ENCODE measurements around the gene P3H4. TPM values are rescaled to one million over a fixed set of nuclear protein-coding genes. Genes with fewer than 3 reads are reported as not detected.
"Not testable (repeated sequence)": the region's sequence is repeated elsewhere in the genome, so short reads cannot be mapped to it uniquely, and the experiment has no call there.

The P3H4 gene, protein sequence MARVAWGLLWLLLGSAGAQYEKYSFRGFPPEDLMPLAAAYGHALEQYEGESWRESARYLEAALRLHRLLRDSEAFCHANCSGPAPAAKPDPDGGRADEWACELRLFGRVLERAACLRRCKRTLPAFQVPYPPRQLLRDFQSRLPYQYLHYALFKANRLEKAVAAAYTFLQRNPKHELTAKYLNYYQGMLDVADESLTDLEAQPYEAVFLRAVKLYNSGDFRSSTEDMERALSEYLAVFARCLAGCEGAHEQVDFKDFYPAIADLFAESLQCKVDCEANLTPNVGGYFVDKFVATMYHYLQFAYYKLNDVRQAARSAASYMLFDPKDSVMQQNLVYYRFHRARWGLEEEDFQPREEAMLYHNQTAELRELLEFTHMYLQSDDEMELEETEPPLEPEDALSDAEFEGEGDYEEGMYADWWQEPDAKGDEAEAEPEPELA
- total RNA-seq (2014; rRNA removed) (29.6 and 35.1 TPM in 2 replicates), Bru-seq, nascent RNA (percentile 68 among the genes with signal in this experiment), BruChase-seq, experiment 1, labeled RNA remaining after a 6-hour chase (percentile 77 among the genes with signal in this experiment), BruChase-seq, experiment 2, labeled RNA remaining after a 2-hour chase (percentile 75 among the genes with signal in this experiment)
- long read RNA-seq, transcript P3H4-202 (8 exons, 2,601 nt): major isoform, 64 of 133 reads
- long read RNA-seq, partial matches to known transcripts: 36 of 133 reads
- long read RNA-seq, other reads (novel, unspliced or antisense): 29 of 133 reads

DNA sequence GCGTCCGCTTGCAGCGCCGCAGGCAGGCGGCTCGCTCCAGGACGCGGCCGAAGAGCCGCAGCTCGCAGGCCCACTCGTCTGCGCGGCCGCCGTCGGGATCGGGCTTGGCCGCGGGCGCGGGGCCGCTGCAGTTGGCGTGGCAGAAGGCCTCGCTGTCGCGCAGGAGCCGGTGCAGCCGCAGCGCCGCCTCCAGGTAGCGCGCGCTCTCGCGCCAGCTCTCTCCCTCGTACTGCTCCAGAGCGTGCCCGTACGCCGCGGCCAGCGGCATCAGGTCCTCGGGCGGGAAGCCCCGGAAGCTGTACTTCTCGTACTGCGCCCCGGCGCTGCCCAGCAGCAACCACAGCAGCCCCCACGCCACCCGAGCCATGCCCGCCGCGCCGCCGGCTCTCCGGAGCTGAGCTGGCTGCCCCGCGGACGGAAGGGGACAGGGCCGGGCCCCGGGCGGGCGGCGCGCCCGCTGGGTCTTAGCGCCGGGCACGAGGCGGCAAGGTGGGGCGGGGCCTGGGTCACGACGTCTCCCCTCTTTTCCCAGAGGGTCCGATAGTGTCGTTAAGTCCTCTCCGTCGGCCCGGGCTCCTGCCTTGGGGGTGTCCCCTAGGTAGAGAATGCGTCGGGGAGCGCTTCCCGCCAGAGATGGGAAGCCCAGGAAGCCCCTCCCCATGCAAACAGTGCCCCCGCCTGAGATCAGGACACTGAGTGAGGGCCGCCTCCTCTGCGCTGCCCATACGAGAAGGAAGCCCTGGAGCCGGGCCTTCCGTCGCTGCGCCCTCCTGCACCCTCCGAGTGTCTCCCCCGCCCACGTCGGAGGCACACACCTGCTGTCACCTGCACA is at the start of gene P3H4:
P3H4 (minus strand) TSS at position 401 of the 832 bp plus-strand sequence; CDS start at position 367, 34 bp downstream.
- no TSS peak for BruUV-seq (replicated peaks)
- ATAC-seq (peak; percentile 72), DNase-seq (peak; percentile 70)
- no peak for TF ChIP-seq EZH2phosphoT487 (IDR thresholded peaks at IDR 0.05; ENCODE audit: borderline replicate concordance, low read length)
- TF ChIP-seq, protein P1, sequence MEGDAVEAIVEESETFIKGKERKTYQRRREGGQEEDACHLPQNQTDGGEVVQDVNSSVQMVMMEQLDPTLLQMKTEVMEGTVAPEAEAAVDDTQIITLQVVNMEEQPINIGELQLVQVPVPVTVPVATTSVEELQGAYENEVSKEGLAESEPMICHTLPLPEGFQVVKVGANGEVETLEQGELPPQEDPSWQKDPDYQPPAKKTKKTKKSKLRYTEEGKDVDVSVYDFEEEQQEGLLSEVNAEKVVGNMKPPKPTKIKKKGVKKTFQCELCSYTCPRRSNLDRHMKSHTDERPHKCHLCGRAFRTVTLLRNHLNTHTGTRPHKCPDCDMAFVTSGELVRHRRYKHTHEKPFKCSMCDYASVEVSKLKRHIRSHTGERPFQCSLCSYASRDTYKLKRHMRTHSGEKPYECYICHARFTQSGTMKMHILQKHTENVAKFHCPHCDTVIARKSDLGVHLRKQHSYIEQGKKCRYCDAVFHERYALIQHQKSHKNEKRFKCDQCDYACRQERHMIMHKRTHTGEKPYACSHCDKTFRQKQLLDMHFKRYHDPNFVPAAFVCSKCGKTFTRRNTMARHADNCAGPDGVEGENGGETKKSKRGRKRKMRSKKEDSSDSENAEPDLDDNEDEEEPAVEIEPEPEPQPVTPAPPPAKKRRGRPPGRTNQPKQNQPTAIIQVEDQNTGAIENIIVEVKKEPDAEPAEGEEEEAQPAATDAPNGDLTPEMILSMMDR (conservative IDR thresholded peaks at IDR 0.05; ENCODE audit: low read depth, low read length): peak; percentile 52
- Histone ChIP-seq H3F3A (ENCODE audit: low read length, unreplicated experiment) (no peaks in the 10 kb centered on the region), H3K27ac (ENCODE audit: low read length) (peak within 1 kb of the TSS; percentile 65), H3K9ac (ENCODE audit: low read length) (peak within 1 kb of the TSS; percentile 83), H2AFZ (ENCODE audit: low read length) (peak within 1 kb of the TSS; percentile 88), H3K4me2 (ENCODE audit: low read length) (peak within 1 kb of the TSS; percentile 99), H3K4me1 (ENCODE audit: insufficient read depth, low read length) (peaks cover 27% of the 10 kb centered on the region), H4K20me1 (ENCODE audit: low read length) (no peaks in the 10 kb centered on the region), H3K79me2 (ENCODE audit: low read length) (peaks cover 49% of the 10 kb centered on the region), H3K27me3 (ENCODE audit: low read length) (no peaks in the 10 kb centered on the region), H3K4me3 (ENCODE audit: low read length) (peak within 1 kb of the TSS; percentile 85), H3K36me3 (ENCODE audit: low read depth, low read length) (no peaks in the 10 kb centered on the region), H3K9me3 (ENCODE audit: low read length) (no peaks in the 10 kb centered on the region), H3K9me2 (replicated peaks; ENCODE audit: low read length) (no peaks in the 10 kb centered on the region)
- ChIA-PET CTCF (interaction anchor here (0.5 to 0.6 kb wide), 2 partner anchors 27 to 947 kb away, joined by 3 read pairs; no protein-coding TSS in a partner anchor), POLR2A (ENCODE audit: unreplicated experiment) (interaction anchor here (0.5 kb wide), 1 partner anchor 94 kb away, joined by 3 read pairs; no protein-coding TSS in a partner anchor)
- intact Hi-C loops (cut with micrococcal nuclease): no loop called here

DNA sequence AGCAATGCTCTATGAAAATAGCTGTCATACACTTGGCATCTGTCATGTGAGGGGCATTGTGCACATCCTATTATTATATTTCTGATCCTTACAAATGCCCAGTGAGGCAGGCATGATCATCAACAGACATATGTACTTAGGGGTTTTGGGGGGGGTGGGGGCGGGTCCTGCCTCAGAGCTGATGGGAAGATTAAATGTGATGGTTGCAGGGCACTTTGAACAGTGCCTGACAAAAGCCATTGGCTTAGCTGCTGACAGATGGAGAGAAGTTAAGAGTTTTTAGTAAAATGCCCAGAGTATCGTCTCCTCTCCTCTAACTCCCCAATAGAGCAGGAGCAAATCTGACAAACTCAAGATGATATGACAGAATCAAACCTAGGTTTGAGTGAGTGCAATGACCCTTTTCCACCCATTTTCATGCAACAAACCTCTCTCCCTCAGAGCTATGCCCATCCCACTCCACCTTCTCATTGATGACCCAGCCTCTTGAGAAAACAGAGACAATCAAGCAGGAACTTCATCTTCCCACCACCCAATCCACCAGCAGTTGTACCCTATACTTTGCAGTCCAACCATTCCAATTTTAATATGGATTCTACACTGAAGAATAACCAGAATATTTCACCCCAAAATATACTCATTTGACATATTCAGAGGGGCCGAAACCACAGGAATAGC is 48.6 kb upstream of the P3H4 start:
- Histone ChIP-seq H2AFZ (ENCODE audit: low read length) (no peak overlapping the region), H3K9ac (ENCODE audit: low read length) (no peak overlapping the region), H3K27ac (ENCODE audit: low read length) (no peak overlapping the region), H3K79me2 (ENCODE audit: low read length) (peaks cover 78% of the 10 kb centered on the region), H3K9me3 (ENCODE audit: low read length) (no peaks in the 10 kb centered on the region), H4K20me1 (ENCODE audit: low read length) (peaks cover 17% of the 10 kb centered on the region; the same call in 1 of the 2 replicates), H3K36me3 (ENCODE audit: low read depth, low read length) (no peaks in the 10 kb centered on the region), H3F3A (ENCODE audit: low read length, unreplicated experiment) (no peaks in the 10 kb centered on the region), H3K27me3 (ENCODE audit: low read length) (no peaks in the 10 kb centered on the region), H3K4me2 (ENCODE audit: low read length) (no peak overlapping the region), H3K9me2 (replicated peaks; ENCODE audit: low read length) (no peaks in the 10 kb centered on the region), H3K4me3 (ENCODE audit: low read length) (no peak overlapping the region), H3K4me1 (ENCODE audit: insufficient read depth, low read length) (0 out of 2 replicates have a peak, but pooled peaks cover 6% of the 10 kb centered on the region)
- POLR2A ChIA-PET (ENCODE audit: unreplicated experiment): no interaction called here
- no peak for ATAC-seq
- TF ChIP-seq EZH2 (IDR thresholded peaks at IDR 0.05; ENCODE audit: low read length, unreplicated experiment): no peak
- no peak for TF ChIP-seq EZH2phosphoT487 (IDR thresholded peaks at IDR 0.05; ENCODE audit: borderline replicate concordance, low read length)
- TF ChIP-seq, protein P1 (conservative IDR thresholded peaks at IDR 0.05; ENCODE audit: low read depth, low read length): no peak
- intact Hi-C loops (cut with micrococcal nuclease): no loop called here
- CTCF ChIA-PET: no interaction called here
- DNase-seq: no peak
- no TSS peak for BruUV-seq (replicated peaks)

DNA sequence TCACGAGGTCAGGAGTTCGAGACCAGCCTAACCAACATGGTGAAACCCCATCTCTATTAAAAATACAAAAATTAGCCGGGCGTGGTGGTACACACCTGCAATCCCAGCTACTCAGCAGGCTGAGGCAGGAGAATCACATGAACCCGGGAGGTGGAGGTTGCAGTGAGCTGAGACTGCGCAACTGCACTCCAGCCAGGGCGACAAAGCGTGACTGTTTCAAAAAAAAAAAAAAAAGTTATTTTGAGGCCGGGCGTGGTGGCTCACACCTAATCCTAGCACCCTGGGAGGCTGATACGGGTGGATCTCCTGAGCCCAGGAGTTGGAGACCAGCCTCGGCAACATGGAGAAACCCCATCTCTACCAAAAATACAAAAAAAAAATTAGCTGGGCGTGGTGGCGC is 39.6 kb upstream of the P3H4 start:
- H3F3A ChIP-seq (ENCODE audit: low read length, unreplicated experiment); H3K9me3 ChIP-seq (ENCODE audit: low read length); H2AFZ ChIP-seq (ENCODE audit: low read length); CTCF ChIA-PET; H3K27ac ChIP-seq (ENCODE audit: low read length); intact Hi-C loops (cut with micrococcal nuclease); H4K20me1 ChIP-seq (ENCODE audit: low read length); H3K27me3 ChIP-seq (ENCODE audit: low read length); DNase-seq; H3K9me2 ChIP-seq (replicated peaks; ENCODE audit: low read length); BruUV-seq (replicated peaks); H3K4me1 ChIP-seq (ENCODE audit: insufficient read depth, low read length); H3K4me3 ChIP-seq (ENCODE audit: low read length); H3K4me2 ChIP-seq (ENCODE audit: low read length); POLR2A ChIA-PET (ENCODE audit: unreplicated experiment); ATAC-seq; H3K9ac ChIP-seq (ENCODE audit: low read length): not testable (repeated sequence)
- H3K36me3 ChIP-seq (ENCODE audit: low read depth, low read length): peaks cover 11% of the 10 kb centered on the region
- peaks cover 71% of the 10 kb centered on the region for H3K79me2 ChIP-seq (ENCODE audit: low read length)
